ELR (cell line): ENCODE measurements around the gene NUMB.
"Not testable (repeated sequence)": the region's sequence is repeated elsewhere in the genome, so short reads cannot be mapped to it uniquely, and the experiment has no call there.

Experiments used
- DNase-seq: peaks from one replicate; pipeline ENCODE4 v3.0.0-alpha.2; 2015; ENCODE audit warnings: low read depth

The NUMB gene

DNA sequence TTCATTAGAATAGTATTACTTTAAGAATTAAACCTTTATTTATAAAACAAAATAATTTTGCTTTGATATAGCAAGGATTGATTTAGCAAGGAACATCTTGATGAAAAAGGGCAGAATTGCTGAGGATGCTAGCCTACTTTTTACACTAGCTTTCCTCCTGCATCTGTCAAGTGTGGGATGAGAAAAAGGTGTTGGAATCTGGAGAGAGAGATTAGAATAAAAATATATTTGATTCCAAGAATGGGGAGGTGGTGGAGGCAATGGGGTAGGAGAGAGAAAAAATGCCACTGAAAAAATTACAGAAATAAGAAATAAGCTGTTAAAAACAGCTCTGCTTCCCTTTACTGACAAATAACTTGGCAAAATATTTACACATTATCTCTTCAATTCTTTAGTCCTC, 98.9 kb downstream of the NUMB start:
- DNase-seq: no peak

DNA sequence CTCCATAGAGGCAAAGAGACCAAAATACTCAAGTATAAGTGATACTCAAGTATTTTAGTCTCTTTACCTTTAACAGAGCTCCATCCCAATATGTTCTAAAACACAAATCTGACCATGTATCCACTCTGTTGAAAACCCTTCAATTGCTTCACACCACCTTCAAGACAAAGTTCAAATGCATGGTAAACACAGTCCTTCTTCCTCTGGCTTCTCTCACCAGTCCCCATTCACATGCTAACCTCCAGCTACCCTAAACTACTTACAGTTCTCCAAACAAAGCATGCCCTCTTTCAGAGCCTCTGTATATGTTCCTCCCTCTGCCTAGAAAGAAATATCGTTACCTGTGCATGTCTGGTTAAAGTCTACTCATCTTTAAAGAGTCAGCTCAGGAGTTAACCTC, 100.2 kb downstream of the NUMB start:
- DNase-seq: no peak

DNA sequence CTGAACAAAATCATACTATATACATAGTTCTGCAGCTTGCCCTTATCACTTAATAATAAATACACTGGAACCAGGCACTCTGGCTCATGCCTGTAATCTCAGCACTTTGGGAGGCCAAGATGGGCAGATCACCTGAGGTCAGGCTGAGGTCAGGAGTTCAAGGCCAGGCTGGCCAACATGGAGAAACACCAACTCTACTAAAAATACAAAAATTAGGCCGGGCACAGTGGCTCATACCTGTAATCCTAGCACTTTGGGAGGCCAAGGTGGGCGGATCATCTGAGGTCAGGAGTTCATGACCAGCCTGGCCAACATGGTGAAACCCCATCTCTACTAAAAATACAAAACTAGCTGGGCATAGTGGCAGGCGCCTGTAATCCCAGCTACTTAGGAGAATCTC, 109.3 kb downstream of the NUMB start:
- not testable (repeated sequence) for DNase-seq

DNA sequence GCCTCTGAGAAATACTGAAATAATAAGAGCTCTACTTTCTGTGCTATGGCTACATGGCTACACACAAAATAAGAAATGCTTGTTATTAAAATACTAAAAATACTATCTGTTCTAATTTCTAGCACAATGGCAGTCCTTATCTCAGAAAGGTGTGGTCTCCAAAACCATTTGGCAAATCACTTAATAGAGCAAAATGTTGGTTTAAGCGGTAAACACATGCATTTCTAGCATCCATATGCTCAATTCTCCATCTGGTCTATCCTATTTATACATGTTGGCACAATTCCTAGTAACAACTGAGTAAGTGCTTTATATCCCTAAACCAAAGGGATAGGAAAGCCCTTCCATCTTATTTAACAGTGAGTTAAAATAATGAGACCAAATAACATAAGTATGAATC, 114.0 kb downstream of the NUMB start:
- no peak for DNase-seq

DNA sequence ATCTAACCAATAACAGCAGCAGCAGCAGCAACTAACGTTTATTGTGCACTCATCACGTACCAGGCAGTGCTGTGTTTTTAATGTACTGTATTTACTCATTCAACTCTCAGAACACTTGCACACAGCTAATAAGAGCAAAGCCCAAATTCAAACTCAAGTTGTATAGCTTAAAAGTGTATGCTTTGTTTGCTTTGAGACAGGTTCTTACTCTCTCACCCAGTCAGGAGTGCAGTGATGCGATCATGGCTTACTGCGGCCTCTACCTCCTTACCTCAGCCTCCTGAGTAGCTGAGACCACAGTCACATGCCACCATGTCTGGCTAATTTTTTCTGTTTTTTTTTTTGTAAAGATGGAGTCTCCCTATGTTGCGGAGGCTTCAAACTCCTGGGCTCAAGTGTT, 115.7 kb downstream of the NUMB start:
- DNase-seq: no peak

DNA sequence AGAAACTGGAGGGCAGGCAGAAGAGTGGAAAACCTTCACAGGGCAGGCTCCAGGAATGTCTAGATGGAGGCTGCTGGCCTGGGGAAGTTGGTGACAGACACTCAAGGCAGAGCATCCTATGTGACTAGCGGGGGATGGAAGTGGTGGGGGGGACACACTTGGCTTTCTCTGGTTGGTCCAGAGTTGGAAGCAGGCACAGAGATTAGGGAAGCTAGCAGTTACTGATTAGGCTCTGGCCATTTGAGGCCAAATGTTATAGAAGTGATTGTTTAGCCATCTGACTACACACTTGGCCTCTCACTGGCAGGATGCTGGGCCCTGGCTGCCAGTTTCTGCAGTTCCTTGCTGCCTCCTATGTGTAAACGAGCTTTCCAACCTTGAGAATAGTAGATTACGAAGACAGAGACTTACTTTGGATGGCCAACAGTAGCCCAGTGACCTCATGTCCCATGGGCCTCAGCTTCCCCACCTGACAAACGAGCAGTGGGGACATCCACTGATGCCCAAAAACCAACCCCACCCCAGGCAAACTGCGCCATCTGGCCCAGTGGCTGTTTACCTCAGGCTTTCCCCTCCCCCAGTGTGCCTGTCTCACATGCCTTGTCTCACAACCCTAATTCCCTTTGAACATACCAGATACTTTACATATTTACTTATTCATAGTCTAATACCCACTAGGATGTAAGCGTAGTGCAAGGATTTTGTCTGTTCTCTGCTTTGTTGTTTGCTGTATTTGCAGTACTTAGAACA, 118.3 kb downstream of the NUMB start:
- DNase-seq: no peak

DNA sequence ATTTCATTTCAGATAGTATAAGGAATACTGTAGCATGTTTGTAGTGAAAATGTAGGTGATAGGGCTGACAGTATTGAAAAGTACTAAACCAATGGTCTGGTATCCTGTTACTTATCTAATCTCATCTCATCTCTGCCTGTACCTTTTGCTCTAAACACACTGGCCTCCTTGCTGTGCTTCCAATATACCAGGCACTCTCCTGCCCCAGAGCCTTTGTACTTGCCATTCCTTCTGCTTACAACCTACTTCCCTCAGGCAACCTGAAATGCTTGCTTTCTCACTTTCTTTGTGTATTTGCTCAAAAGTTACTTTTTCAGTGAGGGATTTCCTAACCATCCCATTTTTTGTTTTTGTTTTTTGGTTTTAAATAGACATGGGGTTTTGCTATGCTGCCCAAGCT, 119.1 kb downstream of the NUMB start:
- DNase-seq: no peak

DNA sequence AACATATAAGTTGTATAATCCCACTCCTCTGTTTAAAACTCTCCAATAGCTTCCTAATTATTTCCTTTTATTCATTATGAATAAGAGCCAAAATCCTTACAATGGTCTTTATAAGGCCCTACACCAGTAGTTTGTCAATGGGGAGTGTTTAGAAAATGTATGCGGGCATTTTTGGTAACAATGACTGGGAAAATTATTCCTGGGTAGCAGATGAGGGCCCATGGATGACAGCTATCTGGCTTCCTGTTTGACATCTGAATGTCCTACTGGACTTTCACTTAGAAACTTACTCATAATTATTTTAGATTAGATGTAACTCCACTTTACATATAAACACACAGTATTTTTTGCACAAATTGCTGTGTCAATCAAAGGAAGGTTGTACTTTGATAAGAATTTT, 119.8 kb downstream of the NUMB start:
- no peak for DNase-seq

DNA sequence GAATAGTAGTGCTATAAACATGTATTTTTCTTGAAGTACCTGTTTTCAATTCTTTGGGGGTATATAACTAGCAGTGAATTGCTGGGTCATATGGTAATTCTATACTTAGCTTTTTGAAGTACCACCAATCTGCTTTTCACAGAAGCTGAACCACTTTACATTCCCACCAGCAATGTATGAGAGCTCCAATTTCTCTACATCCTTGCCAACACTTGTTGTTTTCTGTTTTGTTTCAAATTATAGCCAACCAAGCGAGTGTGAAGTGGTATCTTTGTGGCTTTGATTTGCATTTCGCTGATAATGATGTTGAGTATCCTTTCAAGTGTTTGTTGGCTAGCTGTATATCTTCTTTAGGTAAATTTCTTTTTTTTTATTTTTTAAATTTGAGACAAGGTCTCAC, 125.3 kb downstream of the NUMB start:
- no peak for DNase-seq

DNA sequence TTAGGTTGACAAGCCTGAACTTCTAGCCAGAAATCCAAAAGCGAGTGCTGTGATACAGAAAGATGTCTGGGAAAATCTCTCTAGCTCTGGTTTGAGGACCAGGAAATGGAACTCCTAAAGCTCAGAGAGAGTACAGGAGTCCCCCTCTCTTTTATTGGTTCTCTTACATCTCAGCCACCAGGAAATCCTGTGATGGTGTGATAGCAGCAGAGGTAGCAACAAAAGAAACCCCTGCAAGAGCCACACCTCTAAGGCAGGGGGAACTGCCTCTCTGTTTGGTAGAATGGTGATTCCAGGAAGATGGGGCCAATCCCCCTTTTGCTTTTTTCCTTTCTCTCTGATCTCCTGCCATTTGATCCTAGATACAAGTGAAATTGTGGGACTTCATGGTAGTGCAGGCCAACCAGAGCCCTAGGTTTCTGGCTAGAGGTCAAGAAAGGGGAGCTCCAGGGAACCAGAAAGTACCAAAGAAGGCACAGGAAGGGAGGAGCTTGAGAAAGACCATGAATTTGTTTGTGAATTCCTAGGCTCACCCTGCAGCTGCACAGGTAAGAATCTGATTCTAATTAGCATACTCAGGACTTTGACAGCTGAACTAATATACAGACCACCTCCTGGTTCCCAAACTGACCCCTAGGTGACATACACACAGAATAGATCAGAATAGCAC, 132.6 kb downstream of the NUMB start:
- no peak for DNase-seq

DNA sequence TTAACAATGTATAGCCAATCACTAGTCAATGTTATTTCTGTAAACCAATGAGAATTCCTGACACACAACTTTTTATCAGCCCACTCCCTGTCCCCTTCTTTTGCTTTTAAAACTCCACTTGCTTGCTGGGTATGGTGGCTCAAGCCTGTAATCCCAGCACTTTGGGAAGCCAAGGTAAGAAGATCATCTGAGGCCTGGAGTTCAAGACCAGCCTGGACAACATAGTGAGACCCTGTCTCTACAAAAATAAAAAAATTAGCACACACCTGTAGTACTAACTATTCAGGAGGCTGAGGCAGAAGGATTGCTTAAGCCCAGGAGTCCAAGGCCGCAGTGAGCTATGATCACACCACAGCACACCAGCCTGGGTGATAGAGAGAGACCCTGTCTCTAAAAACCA, 133.3 kb downstream of the NUMB start:
- DNase-seq: no peak

DNA sequence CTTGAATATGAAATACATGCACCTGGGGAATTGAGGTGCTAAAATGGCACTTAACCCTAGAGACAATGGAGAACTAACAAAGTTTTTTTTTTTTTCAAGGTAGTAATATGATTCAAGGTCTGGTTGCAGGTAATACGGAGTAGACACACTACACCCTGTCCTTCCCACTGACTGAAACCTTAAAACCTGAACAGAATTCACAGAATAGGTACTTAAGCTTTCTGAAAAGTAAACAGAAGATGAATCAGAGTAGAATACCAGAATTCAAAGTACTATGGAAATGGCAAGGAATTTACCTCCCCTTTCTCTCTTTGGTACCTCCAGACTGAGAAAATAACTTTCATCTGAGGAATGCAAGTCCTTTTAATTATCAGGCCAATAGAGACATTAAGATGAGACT, 133.8 kb downstream of the NUMB start:
- DNase-seq: no peak

DNA sequence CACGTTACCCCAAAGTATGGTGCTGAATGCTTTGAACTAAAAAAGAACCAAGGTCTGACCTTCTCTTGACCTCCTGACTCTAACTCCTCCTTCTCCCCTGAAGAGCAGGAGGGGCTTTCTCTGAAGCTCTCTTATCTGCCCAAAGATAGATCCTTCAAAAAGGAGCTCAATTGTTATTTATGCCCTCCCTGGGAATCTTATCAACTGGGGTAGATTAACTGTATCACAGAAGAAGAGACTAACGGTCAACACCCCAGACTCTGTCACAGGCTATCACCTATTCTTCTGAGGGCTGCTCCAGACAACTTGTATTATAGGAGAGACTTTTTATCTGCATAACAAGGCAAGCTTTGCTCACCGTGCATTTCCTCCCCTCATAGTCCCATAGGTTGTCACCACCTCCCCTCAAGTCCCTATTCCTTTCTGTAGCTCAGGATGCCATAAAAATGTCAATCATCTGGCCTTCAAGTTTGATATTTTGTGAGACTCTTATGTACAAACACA, 134.4 kb downstream of the NUMB start:
- DNase-seq: no peak

DNA sequence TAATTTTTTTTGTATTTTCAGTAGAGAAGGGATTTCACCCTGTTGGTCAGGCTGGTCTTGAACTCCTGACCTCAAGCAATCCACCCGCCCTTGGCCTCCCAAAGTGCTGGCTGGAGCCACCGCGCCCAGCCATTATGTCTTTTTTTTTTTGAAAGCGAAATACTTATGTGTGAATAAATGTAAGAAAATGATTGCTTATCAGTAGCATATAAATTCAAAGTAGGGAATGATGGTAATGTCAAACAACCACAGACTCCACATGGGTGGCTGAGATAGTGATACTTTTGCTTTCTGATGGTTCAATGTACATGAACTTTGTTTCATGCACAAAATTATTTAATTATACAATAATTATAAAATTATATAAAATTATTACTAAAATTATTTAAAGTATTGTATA, 145.2 kb downstream of the NUMB start:
- DNase-seq: no peak

DNA sequence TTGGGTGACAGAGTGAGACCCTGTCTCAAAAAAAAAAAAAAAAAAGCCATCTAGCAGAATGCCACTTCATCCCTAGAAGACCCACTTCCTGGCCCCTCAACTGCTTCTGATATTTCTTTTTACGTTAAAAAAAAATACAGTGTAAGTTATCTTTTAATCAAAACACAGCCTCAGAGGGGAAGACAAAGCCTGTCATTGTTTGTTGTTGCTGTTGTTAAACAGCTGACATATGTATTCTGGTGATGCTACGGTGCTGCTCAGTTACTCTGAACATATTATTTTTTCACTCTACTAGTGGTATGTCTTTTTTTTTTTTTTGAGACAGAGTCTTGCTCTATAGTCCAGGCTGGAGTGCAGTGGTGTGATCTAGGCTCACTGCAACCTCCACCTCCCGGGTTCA, 145.7 kb downstream of the NUMB start:
- no peak for DNase-seq

DNA sequence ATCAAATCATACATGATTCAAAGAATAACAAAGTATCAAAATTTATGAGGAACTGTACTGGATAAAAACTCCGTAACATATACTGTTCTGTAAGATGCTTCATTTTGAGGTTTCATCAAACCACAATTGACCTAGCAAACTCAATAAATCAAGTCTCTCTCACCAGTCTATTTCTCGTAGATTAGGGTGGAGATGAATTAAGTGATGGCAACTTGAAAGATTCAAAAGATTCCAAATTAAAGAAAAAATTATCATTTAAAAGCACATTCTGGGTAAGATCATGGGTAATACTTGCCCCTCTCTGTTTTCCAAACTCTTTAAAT, 146.7 kb downstream of the NUMB start:
- DNase-seq: peak; percentile 61

DNA sequence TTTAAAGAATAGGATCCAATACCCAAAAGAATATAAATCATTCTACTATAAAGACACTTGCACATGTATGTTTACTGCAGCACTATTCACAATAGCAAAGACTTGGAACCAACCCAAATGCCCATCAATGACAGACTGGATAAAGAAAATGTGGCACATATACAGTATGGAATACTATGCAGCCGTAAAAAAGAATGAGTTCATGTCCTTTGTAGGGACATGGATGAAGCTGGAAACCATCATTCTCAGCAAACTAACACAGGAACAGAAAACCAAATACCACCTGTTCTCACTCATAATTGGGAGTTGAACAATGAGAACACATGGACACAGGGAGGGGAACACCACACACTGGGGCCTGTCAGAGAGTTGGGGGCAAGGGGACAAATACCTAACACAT, 149.1 kb downstream of the NUMB start:
- DNase-seq: not testable (repeated sequence)

DNA sequence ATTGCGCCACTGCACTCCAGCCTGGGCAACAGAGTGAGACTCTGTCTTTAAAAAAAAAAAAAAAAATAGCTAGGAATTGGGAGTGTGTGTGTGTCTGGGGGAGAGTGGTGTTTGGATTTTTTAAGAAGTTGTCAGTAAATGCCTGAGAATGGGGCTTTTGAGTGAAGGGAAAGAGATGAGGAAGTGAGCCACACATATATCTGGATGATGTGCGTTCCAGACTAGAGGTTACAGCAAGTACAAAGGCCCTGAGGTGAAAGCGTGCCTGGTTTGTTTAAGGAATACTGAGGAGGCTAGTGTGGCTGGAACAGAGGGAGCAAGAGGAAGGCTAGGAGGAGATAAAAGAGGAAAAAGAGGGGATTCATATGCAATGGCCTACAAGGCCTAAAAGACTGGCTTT, 151.1 kb downstream of the NUMB start:
- no peak for DNase-seq

DNA sequence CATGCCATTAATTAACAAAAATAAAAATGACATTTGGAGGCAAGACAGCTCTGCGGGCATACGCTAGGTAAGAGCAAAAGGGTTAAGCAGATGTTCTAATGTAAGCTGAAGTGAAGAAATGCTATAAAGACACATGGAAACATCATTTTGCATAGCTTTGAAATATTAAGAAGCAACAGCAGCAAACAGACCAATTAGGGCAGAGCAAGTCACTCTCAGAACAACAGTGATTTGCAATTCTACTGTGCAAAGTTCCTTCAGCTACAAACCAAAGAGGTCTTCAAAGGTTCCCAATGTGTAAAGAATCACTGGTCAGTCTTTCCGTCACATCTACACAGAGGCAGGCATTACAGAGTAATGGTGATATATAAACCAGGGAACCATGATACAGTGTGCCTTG, 152.8 kb downstream of the NUMB start:
- no peak for DNase-seq

DNA sequence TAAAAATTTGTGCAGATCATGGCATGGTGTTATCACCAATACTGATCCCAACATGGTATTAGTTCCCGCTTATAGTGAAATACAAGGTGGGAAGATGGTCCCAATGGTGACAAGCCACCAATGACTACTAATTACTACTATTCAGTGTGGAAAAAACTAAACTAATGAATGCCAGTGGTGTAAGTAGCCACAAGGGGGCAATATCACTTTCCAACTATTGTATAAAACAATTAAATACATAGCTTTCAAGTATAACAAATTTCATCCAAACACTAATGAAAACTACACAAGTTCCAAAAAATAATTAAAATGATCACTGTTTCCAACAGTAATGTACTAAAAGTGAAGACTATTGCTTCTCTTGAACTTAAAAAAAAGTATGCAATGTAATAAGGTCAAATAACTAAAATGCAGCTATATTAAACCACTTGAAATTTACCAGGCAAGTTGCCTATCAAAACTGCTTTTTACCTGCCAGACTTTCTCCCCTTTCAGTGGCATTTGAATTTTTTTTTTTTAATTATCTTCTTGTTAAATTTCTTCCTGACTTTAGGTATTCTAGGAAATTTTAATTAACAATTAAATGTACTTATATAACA, 163.0 kb downstream of the NUMB start:
- peak; percentile 69 for DNase-seq

DNA sequence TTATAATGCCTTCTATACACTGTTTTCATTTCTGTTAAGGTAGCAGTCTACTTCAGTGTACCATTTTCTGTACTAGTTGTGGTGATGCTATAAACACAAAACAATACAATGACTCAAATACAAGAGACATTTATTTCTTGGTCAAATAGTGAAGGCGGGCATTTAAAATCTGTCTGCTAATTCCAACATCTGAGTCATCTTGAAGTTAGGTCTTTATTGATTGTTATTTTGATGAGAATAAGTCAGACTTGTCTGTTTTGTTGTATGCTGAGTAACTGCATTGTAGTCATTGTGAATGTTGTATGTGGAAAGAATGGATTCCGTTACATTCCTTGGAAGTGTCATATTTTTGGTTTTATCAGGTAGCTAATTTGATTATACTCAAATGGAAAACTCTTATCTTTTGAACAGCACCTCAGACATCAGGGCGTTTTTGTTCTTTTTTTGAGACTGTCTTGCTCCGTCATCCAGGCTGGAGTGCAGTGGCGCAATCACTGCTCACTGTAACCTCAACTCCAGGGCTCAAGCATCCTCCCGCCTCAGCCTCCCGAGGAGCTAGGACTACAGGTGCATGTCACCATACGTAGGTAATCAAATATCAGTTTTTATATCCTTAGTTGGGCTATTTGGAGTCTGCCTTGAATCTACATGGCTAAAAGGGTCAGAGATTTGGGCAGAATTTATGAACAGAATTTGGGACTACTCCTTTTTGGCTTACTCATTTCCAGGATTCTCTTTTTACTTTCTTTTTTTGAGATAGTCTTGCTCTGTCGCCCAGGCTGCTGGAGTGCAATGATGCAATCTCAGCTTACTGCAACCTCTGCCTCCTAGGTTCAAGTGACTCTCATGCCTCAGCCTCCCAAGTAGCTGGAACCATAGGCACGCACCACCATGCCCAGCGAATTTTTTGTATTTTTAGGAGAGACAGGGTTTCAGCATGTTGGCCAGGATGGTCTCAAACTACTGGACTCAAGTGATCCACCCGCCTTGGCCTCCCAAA, 164.3 kb downstream of the NUMB start:
- DNase-seq: peak; percentile 15

DNA sequence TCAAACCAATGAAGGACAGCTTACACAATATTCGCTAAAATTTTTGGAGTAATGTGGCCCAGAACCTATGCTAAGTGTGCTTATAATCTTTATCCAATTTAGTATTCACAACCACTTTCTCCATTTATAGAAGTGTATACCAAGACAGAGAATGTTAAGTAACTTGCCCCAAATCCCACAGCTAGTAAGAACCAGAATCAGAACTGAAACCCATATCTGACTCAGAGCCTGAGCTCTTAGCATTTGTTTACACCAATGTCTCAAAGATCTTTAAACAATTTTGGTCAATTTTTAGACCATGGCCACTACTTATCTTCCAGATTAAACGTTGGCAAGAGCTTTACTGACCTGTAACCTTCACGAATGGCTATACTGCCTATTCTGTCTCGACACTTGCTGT, 168.1 kb downstream of the NUMB start:
- DNase-seq: peak; percentile 14
